RKO (cell line): ENCODE data around the gene RP2.

Experiments
- DNase-seq: peaks from one replicate; pipeline ENCODE4 v3.0.0-alpha.2; 2016; ENCODE audit warnings: low spot score

RP2 gene

DNA sequence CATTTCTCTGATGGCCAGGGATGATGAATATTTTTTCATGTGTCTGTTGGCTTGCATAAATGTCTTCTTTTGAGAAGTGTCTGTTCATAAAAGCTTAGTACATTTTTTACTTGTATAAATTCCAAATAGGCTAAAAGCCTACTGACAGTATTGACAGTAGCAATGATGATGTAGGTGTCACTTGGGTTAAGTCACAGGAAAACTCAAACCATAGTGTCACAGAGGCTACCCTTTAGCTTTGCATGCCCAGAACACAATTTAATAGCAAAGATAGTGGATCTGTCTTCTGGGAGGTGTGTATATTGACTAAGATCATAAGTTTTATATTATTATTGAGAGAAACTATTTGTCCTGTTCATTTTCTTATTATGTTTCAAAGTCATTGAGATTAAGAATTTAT is 8.1 kb downstream of the RP2 start:
- DNase-seq, result no peak

DNA sequence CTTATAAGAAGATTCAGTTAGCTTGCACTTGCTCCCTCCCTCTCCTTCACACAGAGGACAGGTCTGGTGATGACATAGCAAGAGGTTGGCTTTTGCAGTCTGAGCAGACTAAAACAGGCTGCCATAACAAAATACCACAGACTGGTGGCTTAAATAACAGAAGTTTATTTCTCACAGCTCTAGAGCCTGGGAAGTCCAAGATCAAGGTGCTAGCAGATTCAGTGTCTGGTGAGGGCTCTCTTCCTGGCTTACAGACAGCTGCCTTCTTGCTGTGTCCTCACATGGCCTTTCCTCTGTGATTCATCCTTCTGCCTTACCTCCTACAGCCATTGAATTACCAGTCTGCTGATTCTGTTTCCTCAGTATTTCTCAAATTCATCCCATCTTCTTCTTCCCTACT is 13.1 kb downstream of the RP2 start:
- DNase-seq, result peak; percentile 47

DNA sequence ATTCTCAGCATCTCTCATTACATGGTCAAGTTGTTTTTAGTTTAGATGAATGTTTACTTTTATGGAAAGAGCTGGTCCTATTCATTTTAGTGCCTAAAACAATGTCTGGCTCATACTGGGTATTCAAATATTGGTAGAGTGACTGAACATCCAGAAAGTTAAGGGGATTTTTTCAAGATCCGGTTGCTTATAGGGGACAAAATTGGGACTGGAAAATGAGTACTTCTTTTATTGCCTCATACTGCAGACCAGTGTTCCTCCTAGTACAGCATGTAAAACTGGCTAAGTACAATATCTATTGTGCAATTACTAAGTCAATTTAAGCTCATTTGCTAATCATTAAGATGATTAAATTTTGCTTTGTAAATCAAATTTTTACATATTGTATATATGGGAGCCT is 13.9 kb downstream of the RP2 start:
- no peak for DNase-seq

DNA sequence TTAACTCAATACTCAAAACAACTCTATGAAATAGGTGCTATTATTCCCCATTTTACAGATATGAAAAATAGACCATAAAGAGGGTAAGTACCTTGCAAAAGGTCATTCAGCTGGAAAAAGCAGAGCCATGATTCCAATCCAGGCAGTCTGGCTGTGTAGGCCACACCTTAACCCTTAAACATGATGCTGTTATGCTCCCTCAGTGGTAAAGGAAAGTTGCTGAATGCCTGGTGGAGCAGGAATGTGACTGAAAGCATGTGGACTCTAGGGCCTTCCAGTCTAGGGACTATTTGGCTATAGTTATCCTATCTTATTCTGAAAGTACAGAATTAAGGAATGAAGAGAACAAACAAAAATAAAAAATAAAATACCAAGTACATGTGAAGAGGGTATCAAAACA is 19.6 kb downstream of the RP2 start:
- DNase-seq, result no peak

DNA sequence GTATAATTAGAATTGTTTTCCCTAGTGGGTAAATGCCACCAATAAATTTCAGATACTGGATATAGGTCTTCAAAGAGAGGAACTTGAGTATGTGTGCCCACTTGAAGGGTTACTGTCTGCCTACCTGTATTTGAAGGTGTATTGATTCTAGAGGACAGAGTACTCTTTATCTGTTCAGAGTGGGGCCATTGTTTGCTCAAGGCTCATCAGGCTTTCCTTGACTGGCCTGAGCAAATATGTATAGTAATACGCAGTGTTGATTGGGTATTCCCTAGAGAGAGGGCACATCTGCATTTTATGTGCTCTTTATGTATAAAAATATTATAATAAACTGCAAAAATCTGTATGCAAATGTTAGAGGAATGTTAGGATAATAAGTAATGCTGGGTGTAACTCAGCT is 23.7 kb downstream of the RP2 start:
- no peak for DNase-seq

DNA sequence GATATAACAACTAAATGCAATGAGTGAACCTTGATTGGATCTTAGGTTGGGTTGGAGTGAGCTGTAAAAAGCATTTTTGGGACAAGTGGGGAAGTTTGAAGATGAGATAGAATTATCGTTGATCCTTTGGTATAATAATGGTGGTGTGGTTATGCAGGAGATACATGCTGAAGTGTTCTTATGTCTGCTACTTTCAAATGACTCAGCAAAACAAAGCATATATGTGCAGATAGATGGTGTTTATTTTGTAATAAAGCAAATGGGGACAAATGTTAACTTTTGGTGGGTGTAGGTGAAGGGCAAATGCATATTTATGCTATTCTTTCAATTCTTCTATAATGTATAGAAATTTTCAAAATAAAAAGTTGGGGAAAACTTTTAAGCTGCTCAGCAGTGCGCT is 26.2 kb downstream of the RP2 start:
- no peak for DNase-seq

DNA sequence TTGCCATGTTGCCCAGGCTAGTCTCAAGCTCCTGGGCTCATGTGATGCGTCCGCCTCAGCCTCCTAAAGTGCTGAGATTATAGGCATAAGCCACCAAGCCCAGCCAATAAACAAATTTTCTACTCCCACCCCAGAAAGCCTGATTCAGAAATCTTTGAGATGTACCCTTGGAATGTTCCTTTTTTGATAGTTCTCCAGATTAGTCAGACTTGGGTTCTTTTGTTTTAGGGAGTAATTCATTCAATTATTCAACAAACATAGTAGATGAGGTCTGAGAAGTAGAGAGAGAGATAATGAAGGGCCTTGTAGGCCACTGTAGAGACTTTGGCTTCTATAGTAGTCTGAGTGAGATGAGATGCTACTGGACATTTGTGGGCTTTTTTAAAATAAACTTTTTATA is 27.8 kb downstream of the RP2 start:
- no peak for DNase-seq

DNA sequence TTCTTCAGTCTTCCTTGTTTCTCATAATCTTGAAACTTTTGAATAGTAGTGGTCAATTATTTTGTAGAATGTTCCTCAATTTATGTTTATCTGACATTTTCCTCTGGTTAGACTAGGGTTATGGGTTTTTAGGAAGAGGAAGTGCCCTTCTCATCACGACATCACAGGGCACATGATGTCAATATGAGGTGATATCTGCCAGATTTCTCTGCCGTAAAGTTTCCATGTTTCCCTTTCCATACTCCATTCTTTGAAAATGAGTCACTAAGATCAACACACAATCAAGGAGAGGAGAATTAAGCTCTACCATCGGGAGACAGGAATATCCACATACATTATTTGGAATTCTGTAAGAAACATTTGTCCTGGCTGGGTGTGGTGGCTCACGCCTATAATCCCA is 28.4 kb downstream of the RP2 start:
- DNase-seq, result peak; percentile 18

DNA sequence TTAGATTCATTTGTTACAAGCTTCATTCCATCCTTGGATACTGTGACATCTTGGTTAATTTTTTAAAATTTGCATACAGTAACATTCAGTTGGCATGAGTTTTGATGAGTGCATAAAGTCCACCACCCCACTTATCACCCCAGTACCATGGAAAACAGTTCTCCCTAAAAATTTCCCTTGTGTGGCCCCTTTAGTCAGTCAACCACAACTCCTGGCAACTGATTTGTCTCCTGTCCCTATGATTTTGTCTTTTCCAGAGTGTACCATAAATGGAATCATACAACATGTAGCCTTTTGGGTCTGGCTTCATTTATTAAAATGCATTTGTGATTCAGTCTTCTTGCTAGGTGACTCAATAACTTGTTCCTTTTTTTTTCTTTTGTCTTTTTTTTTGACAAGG is 29.9 kb downstream of the RP2 start:
- no peak for DNase-seq

DNA sequence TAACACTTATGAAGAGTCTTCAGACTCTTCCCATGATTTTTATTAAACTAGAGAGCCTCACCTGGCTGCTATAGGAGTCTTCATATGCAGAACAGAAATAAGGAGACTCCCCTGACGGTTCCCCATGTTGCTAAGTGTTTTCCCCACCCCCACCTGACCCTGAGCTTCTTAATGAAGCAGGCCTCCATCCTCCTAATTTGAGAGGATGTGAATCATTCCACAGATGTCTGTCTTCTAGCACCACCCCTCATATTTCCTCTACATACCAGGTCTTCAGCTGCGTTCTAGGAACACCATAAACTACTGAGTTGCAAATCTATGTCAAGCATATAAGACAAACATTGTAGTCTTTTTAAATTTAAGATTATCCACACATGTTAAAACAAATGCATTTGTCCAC is 36.9 kb downstream of the RP2 start:
- DNase-seq, result no peak

DNA sequence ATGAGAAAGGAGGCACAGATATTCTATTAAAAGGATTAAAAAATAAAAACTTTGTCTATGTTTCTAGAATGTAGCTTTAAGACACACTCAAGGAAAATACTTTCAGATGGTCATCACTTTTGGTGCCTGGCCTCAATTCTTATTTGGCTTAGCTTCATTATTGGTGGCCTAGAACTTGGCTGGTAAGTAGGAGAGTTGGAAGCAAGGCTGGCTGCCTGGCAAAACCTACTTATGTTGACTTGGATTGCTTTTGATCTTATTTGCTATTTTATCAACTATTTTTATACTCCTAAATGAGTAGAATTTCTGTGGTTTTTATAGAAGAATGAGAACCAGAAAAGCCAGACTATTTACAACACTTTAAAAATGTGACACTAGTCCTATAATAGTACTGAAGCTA is 40.1 kb downstream of the RP2 start:
- no peak for DNase-seq

DNA sequence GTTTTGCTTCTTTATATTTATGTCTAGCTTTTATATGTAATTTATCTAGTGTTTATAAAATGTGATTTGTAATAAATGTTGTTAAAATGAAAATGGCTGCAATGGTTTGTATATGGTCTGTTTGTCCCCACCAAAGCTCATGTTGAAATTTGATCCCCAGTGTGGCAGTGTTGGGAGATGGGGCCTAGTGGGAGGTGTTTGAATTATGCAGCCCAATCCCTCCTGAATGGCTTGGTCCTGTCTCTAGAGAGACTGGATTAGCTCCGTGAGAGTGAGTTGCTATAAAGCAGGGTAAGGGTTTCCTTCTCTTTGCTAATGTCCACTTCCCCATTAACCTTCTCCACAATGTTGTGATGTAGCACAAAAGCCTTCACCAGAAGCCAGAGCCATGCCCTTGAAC is 45.4 kb downstream of the RP2 start:
- no peak for DNase-seq

DNA sequence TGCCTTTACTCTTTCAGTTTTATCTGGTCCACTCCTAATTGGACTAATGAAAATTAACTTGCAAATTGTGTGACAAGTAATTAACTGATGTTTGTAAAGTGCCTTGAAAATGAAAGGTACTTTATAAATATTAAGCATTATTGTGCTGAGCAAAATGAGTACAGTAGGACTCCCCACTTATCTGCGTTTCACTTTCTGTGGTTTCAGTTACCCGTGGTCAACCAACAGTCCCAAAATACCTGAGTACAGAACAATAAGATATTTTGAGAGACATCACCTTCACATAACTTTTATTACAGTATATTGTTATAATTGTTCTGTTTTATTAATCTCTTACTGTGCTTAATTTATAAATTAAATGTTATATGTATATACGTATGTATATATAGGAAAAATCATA is 48.0 kb downstream of the RP2 start:
- DNase-seq, result no peak

DNA sequence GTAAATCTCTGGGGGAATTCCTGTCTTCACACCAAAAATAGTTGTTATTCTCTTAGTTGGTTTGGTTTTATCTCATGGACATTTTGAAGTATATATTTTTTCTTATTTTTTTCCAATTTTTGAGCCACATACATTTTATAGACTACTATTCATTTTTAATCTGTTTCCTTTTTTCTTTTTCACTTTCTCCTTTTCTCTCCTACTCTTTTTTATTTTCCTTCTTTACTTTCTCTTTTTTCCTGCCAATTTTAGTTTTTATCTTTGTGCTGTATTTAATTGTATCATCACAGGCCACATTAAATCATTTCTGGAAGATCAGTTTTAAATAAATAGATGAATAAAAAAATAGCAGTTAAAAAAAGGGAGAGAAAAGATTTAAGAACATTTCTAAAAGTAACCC is 61.4 kb downstream of the RP2 start:
- DNase-seq, result no peak

DNA sequence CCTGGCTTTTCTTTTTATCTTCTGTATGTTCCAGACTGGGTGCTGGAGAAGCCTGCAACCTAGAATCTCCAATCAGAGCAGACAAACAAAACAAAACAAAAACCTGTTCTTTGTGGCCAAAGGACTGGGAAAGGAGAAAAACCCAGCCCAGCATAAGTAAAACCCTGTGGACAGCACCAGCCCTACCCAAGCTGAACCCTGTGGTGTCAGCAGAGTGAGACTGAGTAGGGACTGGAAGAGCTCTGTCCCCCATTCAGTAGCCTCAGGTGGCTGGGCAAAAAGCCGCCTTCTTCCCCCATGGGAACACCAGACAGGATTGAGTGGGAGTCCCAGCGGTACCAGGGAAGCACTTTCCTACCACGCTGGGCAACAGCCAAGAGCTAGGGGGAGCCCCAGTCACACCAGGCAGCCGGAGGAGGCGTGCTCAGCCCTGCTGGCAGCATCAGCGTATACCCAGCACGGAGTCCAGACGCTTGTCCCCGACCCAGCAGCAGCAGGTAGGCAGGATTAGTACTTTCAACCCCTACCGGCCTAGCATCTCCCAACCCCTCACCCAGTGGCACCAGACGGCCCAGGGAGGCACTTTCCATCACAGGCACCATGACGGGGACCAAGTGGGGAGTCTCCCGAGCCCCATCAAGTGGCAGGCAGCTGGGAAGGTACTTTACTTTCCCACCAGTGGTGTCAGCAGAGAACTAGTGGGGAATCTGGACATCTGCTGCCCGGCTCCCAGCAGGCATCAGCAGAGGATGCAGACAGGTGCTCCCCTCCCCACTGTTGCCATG is 66.8 kb downstream of the RP2 start:
- peak; percentile 84 for DNase-seq

DNA sequence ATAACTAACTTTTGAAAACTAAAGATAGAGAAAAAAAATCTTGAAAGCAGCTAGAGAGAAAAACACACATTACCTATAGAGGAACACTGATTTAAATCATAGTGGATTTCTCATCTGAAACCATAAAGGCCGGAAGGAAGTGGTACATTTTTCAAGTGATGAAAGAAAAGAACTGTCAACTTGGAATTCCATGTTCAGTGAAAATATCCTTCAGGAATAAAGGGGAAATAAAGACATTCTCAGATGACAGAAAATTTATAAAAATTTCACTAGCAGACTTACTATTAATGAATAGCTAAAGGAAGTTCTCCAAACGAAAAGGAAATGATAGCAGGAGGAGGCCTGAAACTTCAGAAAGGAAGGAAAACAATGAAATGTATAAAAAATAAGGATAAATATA is 67.8 kb downstream of the RP2 start:
- no peak for DNase-seq

DNA sequence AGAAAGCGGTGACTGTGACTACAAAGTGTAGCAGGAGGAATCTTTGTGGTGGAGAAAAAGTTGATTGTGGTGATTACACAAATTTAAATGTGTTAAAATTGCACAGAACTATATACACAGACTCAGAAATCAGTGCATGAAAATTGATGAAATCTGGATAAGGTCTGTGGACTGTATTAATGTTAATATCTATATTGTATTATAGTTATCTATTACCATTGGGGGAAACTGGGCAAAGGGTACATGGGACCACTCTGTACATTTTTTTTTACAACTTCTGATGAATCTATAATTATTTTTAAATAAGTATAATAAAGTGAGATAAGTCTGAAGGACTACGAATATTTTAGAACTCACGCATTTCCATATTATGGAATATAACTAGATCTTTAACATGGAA is 73.6 kb downstream of the RP2 start:
- DNase-seq, result no peak

DNA sequence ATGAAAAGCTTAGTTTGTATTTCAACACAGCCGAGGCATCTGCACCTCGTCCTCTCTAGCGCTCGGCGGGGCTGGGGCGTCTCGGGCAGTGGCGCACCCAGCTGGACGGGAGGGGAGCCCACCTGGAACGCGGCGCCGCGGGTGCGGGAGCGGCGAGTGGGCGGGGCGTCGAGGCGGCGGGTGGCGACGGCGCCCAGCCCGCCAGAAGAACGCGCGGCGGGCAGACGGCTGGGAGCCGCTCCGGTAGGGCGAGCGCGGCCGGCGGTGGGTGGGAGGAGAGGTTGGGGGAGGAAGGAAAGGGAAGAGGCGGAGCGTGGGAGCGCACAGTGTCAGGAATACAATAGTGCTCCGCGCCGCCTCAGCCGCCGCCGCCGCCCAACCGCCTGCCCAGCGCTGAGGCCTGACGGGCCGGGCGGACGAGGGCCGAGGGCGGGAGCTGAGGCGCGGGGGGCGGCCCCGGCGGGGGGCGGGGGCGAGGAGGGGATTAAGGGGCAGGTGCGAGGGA is 75.3 kb downstream of the RP2 start, which contains the start of gene JADE3:
Gene JADE3, plus strand, starts transcription at position 324 of the 505 bp plus-strand sequence. CDS start 72,474 bp downstream, outside the sequence.
- DNase-seq, result peak; percentile 51

DNA sequence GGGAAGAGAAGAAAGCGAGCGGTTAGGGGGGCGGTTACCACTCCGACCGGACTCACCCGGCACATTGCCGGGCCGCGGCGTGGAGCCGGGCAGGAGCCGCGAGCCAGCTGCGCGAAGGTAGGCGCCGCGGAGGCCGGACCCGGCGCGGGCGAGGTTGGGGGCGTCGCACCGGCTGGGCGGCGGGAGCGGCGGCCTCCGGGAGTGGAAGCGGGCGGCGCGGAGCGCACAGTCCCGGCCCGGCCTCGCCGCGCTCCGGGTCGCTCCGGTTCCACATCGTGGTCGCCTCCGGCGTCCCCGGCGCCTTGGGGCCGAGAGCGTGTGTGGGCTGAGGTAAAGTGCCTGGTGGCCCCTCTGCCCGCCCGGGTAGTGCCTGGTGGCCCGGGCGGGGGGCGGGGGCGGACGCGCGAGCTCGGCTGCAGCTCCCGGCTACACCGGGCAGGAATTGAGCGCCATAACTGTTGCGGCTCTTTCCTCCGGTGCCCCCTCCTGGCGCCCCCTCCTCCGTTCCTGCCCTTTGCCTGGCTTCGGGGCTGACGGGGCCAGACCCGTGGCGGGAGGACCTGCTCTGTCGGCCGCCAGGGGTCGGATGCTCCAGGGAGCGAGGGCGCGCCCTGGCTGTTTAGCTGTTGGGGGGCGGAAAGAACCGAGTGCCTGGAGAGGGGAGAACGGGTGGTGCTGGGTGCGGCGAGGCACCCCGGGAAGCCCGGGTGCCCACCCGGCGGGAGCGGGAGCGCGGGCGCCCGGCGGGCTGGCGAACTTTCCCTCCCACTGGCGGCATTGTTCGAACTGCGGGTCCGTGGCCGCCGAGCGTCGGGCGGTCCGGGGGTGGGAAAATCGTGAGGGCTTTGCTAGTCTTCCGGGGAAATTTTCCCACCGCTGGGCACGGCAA is 76.0 kb downstream of the RP2 start:
- DNase-seq, result peak; percentile 45

DNA sequence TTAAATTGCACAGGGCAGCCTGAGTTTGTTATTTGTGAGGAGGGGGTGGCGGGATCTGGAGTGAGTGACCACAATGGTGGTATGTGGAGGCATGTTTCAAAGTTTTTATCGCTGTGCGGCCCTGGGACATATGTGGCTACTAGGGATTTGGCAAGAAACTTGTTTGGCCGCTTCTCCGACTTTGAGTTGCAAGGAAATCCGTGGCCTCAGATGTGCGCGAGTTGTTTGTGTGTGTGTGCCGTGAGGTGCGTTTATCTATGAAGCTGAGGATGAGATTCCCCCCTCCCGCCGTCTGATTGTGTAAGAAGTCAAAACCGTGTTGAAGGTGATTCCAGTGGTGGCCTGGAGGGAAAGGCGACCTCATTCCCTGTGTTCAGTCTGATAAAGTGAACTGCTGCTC is 76.8 kb downstream of the RP2 start:
- peak; percentile 23 for DNase-seq

DNA sequence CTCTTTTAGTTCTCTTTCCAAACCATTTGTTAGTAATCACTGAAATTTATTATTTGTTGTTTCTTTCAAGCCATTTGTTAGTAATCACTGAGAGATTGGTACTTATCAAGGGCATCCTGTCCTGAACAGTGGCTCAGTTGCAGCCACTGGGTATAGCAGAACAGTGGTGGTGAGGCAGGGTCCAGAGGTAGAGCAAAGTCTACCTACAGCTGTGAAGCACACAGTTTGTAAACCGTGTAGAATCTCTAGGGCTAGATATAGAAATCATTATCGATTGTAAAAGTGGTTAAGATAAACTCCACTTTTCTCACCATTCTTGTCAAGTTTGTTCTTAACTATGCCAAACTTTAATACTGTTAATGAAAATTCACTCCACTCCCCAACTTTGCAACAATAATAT is 79.4 kb downstream of the RP2 start:
- DNase-seq, result no peak

DNA sequence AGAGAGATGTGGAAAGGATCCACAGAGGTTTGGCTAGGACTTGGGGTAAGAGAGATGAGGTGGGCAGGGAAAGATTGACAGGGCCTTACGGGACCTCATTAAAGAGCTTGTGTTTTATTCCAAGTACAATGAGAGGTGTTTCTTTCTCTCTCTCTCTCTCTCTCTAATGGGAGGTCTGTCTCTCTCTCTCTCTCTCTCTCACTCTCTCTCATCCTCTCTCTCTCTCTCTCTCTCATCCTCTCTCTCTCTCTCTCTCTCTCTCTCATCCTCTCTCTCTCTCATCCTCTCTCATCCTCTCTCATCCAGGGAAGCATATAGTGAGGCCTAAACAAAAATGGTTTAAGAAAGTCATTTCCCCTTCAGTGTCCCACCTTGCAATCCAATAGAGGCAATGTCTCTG is 80.8 kb downstream of the RP2 start:
- no peak for DNase-seq

DNA sequence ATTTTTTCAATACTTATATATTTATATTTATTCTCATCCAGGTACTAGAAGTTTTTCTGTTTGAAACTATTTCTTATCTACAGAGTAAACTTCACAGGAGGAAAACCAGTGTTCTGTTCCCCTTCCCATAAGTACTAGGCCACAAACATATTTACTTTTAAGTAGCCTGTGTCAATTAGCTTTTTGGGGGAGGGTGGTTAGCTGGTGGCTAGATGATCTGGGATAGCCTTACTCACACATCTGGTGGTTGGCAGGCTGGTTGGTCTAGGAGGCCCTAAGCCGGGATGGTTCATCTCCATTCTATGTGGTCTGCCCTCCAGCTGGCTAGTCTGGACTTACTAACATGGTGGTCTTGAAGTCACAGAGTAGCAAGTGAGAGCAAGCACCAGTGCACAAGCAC is 81.6 kb downstream of the RP2 start:
- no peak for DNase-seq
